Activated B cell treated with CpG ODN at 0.5 μM for 24 hours (primary cell): Measurements from ENCODE around the gene MYRIP. TPM values are rescaled to one million over a fixed set of nuclear protein-coding genes. Genes with fewer than 3 reads are reported as not detected.

ENCODE experiments used
- ATAC-seq: fragments of 200-7000 bp; cut with Tn5 transposase; one replicate; pipeline ENCODE4 v1.10.0; 2021; ENCODE audit warnings: low read depth, mild to moderate bottlenecking, moderate library complexity
- CTCF ChIA-PET: fragments of 350-600 bp; sonication (Branson Sonifier 250); formaldehyde crosslinking; loops from one replicate; lab custom pipeline; 2021; ENCODE audit warnings: antibody characterized with exemption; lab: Charles Lee
- POLR2A ChIA-PET: fragments of 350-600 bp; sonication (Branson Sonifier 250); formaldehyde crosslinking; loops from one replicate; lab custom pipeline; 2021; ENCODE audit warnings: antibody characterized with exemption; lab: Charles Lee
- DNase-seq: peaks from one replicate; pipeline ENCODE4 v3.0.0; 2022
- H3K27ac Mint-ChIP-seq: one replicate; pipeline ENCODE4 v1.8.0; 2020; ENCODE audit warnings: mixed read lengths
- H3K27me3 Mint-ChIP-seq: one replicate; pipeline ENCODE4 v1.8.0; 2021; ENCODE audit warnings: mixed read lengths
- H3K36me3 Mint-ChIP-seq: one replicate; pipeline ENCODE4 v1.8.0; 2021; ENCODE audit warnings: low read depth, mixed read lengths
- H3K4me1 Mint-ChIP-seq: one replicate; pipeline ENCODE4 v1.8.0; 2021; ENCODE audit warnings: mixed read lengths
- H3K4me3 Mint-ChIP-seq: one replicate; pipeline ENCODE4 v1.8.0; 2020; ENCODE audit warnings: mild to moderate bottlenecking, mixed read lengths
- H3K9me3 Mint-ChIP-seq: one replicate; pipeline ENCODE4 v1.8.0; 2020; ENCODE audit warnings: mixed read lengths
- CTCF ChIP-seq: fragments of 200-600 bp; IDR thresholded peaks from one replicate; pipeline ENCODE4 v1.8.0; 2022; ENCODE audit warnings: antibody characterized with exemption, mild to moderate bottlenecking
- intact Hi-C: fragments of 100-400 bp; cut with micrococcal nuclease; formaldehyde crosslinking; loops from one replicate; pipeline ENCODE4 v1.15.1; 2024
- total RNA-seq: library from RNA; stranded (reverse); gene quantifications from 2 replicates; pipeline ENCODE4 v1.2.3, GENCODE V29; 2022

The MYRIP gene
- total RNA-seq, 1 donor from 2014 or later, result 0.20 TPM

- DNase-seq (no peak), ATAC-seq (no peak)
- no peaks in the 10 kb centered on the region for H3K9me3 Mint-ChIP-seq
- H3K4me3 Mint-ChIP-seq, result no peak overlapping the region
- H3K36me3 Mint-ChIP-seq, result no peaks in the 10 kb centered on the region
- TF ChIP-seq CTCF, result no peak
- no peak overlapping the region for H3K27ac Mint-ChIP-seq
- no peaks in the 10 kb centered on the region for H3K4me1 Mint-ChIP-seq
- intact Hi-C loops, result no loop called here
- H3K27me3 Mint-ChIP-seq, result no peaks in the 10 kb centered on the region
- ChIA-PET CTCF (no interaction called here), POLR2A (no interaction called here)
Measured at GRCh38 chr3:40088527-40089170, 279.2 kb downstream of the MYRIP start.

GRCh38 chr3:40096661-40097111 lies 287.3 kb downstream of the MYRIP start:
- ChIA-PET CTCF (no interaction called here), POLR2A (no interaction called here)
- no peak overlapping the region for H3K4me3 Mint-ChIP-seq
- no peaks in the 10 kb centered on the region for H3K36me3 Mint-ChIP-seq
- DNase-seq (no peak), ATAC-seq (no peak)
- intact Hi-C loops, result no loop called here
- no peak for TF ChIP-seq CTCF
- H3K4me1 Mint-ChIP-seq, result no peaks in the 10 kb centered on the region
- no peak overlapping the region for H3K27ac Mint-ChIP-seq
- peaks cover 4% of the 10 kb centered on the region for H3K27me3 Mint-ChIP-seq
- H3K9me3 Mint-ChIP-seq, result peaks cover 7% of the 10 kb centered on the region

DNA sequence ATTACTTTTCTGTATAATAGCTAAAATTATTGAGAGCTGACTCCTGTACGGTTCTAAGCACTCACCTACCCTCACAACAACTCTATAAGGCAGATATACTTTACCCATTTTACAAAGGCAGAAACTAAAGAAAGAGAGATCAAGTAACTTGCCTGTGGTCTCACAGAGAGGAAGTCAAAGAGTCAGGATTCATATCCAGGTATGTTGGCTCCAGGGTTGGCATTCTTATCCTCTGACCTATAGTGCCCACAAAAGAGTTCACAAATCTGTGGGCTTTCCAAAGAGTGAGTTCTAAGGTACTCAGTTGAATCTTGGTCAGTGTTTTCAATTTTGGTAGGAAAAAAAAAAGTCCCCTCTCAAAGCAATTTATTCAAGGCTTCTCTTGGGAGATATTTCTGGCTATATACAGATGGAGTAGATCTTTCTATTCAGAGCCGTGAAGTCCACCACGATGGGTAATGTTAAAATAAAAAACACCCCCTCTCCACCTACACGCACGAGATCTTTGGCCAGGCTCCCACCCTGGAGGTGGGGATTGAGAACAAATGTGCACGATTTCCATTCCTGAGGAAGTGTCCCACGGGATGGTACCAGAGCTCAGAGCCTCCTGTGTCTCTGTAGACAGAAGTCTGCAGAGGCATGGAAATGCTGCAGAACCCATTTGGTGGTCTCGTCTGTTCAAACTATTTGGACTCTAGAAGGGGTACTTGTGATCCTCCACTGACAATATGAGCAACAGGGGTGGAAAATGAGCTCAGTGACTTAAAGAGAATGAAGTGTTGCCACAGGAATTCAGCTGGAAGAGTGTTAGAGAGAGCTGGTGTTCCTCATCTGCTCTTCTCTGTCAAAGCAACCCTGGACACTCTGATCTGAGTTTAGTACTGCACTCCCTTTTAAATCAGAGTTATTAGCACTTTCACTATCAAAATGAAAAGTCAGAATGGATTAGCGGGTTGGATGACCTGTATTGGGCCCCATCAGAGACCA lies 288.0 kb downstream of the MYRIP start:
- H3K27me3 Mint-ChIP-seq, result peaks cover 4% of the 10 kb centered on the region
- peaks cover 7% of the 10 kb centered on the region for H3K9me3 Mint-ChIP-seq
- no peak overlapping the region for H3K27ac Mint-ChIP-seq
- CTCF ChIA-PET, result no interaction called here
- H3K4me1 Mint-ChIP-seq, result no peaks in the 10 kb centered on the region
- TF ChIP-seq CTCF, result no peak
- DNase-seq (no peak), ATAC-seq (no peak)
- H3K36me3 Mint-ChIP-seq, result no peaks in the 10 kb centered on the region
- no peak overlapping the region for H3K4me3 Mint-ChIP-seq
- intact Hi-C loops, result no loop called here
- POLR2A ChIA-PET, result no interaction called here

DNA sequence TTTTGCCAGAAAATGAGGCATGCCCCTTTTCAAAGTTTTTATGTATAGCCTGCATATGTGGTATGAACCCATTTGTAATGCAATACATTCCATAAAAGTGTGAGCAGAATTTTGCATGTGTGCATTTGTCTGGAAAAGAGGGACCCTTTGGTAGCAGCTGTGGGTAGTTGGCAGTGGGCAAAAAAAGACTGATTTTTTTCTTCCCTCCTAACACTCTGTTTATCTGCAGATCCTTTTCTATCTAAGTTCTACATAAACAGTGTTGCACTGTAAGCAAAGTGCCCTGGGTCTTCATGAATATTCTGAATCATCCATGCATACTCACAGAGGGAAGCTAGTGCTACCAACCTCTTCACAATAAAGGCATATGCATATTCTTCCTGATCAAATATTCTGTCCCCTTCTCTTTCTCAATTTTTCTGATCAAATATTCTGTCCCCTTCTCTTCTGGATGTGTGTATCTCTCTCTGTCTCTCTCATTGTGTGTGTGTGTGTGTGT lies 288.9 kb downstream of the MYRIP start:
- ChIA-PET POLR2A (no interaction called here), CTCF (no interaction called here)
- H3K4me1 Mint-ChIP-seq, result no peaks in the 10 kb centered on the region
- TF ChIP-seq CTCF, result no peak
- H3K27ac Mint-ChIP-seq, result no peak overlapping the region
- DNase-seq, result no peak
- ATAC-seq, result no peak
- intact Hi-C loops, result no loop called here
- no peaks in the 10 kb centered on the region for H3K36me3 Mint-ChIP-seq
- no peak overlapping the region for H3K4me3 Mint-ChIP-seq
- peaks cover 7% of the 10 kb centered on the region for H3K9me3 Mint-ChIP-seq
- H3K27me3 Mint-ChIP-seq, result peaks cover 6% of the 10 kb centered on the region

DNA sequence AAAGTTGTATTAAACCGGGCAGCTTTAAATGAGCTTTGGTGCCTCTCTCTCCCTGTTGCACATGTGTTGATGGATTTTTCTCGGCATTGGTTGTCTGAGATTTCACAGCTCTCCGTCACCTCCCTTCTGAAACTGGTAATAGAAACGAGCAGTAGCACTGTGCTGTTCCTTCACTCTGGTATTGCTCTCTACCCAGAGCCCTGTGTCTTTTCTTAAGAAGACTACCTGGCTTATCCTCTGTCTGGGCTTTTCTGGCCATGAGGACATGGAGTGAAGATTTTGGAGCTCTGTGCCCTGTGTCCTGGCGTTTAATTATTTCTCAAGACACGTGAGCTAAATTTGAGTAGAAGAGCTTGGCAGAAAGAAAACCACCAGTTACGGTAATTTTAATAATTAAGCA lies 290.5 kb downstream of the MYRIP start:
- intact Hi-C loops, result no loop called here
- POLR2A ChIA-PET, result no interaction called here
- Mint-ChIP-seq H3K9me3 (peaks cover 7% of the 10 kb centered on the region), H3K36me3 (no peaks in the 10 kb centered on the region), H3K4me1 (no peaks in the 10 kb centered on the region), H3K27me3 (peaks cover 6% of the 10 kb centered on the region), H3K4me3 (no peak overlapping the region), H3K27ac (no peak overlapping the region)
- TF ChIP-seq CTCF, result no peak
- DNase-seq (no peak), ATAC-seq (no peak)
- CTCF ChIA-PET, result no interaction called here
